Stimulated activated CD4-positive, alpha-beta T cell treated with anti-CD3 and anti-CD28 coated beads, Interleukin-4, amount 100 ng/mL, for 4 hours (primary cell): ENCODE data around the gene PRR18.

Source experiments
- DNase-seq, 2 experiments: peaks; one replicate each; pipeline ENCODE4 v3.0.0-alpha.2; 2020

Gene PRR18

DNA sequence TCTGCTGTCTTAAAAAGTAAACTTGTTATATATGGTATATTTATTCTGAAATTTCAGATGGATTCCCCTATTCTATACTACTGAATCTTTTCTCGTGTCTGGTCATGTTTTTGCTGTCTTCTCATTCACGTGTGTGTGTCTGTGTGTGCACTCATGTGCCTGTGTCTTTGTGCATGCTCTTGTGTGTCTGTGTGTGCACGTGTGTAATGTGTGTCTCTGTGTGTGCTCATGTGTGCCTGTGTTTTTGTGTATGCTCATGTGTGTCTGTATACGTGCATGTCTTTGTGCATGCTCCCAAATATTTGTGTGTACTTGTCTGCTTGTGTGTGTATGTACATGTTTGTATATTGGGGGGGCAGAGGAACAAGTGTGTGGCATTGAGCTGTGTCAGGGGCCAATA, 34.0 kb downstream of the PRR18 start:
- no peak for DNase-seq

DNA sequence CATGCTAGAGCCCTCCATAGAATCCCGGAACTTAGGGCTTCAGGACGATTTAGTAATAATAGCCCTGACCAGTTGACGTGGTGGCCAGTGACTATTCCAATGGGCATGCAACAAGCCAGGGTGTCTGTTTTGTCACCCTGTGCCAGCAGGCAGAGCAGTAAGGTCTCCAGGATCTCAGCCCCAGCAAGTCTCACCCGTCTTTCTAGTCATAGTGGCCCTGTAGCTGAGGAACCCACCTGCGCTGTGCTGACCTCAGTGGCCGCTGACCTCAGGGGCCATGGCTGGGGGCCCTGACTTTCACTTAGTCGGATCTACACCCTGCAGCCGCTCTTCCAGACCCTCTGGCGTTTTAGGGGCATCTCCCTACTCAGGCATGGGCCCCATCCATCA, 36.8 kb downstream of the PRR18 start:
- no peak for DNase-seq

DNA sequence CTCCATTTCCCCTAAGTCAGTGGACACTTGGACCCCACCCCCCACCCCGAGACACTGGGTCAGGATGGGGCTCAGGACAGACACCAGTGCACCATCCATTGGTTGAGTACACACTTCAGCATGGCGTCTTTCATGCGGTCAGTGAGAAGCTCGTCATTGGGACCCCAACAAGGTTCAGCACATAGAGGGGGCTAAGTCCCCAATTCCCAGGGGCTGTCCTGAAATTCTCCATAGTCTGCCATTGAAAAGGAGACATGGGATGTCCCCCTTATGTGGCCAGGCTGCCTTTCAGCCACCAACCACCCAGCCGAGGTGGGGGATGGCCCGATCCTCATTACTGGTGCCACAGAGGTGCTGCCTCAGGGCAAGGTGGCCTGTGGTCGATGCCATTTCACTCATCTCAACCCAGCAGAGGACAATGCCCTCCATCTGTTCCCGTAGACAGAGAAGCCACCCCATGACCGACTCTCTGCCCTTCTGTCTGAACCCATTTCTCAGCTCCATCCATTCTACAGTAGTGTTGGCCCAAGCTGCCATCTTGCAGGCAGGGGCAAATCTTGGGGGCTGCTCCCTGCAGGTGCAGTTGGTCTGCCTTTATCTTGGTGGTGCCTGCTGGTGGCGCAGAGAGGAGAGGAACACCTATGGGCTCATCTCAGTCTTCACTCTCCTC, 37.4 kb downstream of the PRR18 start:
- DNase-seq = no peak

DNA sequence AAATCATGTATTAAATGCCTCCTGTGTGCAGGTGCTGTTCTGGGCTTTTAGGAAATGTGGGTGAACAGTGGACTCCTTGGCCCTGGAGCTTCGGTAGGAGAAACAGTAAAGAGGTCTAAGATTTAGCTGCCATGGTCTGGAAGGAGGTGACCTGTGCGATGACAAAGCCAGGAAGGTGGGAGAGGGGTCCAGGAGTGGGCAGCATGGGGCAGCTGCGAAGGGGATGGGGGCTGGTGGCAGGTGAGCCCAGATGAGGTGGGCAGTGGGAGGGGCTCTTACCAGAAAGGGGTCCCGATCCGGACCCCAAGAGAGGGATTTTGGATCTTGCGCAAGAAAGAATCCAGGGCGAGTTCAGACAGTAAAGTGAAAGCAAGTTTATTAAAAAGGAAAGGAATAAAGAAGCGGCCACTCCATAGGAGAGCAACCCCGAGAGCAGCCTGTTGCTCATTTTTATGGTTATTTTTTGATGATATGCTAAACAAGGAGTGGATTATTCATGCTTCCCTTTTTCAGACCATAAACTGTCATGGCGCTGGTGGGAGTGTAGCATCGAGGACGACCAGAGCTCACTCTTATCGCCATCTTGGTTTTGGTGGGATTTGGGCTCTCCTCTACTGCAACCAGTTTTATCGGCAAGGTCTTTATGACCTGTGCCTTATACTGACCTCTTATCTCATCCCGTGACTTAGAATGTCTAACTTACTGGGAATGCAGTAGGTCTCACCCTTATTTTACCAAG, 38.7 kb downstream of the PRR18 start:
- no peak for DNase-seq

DNA sequence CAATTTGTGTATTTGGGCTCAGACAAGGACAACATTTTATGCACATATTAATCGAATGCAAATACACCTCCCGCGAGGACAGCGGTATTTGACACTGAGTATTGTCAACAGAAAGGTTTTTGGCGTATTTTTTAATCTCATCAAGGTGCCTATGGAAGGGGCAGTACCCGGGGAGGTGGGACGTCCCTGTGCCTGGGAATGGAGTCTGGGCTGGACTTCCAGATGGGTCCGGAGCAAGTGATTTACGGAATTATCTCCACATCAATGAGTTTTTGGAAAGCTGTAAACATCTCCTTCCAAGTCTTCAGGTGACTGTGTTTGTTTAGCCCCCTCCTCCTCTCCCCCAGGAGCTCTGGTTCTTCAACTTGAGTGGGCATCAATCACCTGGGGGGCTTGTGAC, 39.8 kb downstream of the PRR18 start:
- DNase-seq = no peak

DNA sequence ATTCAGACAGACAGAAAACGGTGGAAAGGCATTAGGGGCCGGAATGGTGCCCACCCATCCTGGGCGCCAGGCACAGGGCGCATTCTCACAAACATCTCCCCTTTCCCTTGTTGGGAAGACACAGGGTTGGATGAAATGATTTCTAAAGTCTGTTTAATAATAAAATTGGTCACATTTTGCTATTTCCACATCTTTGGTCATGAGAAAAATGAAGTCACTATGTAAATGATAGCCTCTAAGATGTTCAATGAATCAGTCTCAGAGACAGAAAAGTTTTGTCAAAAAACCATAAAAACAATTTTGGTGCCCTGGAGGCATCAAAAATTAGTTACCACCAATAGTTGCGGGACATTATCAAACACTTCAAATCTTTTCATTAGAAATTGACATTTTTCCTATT, 40.7 kb downstream of the PRR18 start:
- no peak for DNase-seq

DNA sequence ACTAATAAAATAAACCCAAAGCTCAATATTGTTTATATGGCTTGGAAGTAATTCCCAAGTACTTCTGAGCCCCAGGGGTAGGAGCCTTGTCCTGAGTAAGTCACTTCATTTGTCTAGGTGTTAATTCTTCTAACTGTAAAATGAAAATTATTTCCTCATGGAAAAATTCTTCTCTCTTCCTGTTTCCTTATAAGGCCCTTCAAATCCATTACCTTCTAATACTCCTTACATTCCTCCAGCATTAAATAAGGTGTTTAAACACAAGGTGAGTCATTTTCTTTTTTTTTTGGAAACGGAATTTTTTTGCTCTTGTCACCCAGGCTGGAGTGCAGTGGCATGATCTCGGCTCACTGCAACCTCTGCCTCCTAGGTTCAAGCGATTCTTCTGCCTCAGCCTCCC, 41.9 kb downstream of the PRR18 start:
- no peak for DNase-seq

DNA sequence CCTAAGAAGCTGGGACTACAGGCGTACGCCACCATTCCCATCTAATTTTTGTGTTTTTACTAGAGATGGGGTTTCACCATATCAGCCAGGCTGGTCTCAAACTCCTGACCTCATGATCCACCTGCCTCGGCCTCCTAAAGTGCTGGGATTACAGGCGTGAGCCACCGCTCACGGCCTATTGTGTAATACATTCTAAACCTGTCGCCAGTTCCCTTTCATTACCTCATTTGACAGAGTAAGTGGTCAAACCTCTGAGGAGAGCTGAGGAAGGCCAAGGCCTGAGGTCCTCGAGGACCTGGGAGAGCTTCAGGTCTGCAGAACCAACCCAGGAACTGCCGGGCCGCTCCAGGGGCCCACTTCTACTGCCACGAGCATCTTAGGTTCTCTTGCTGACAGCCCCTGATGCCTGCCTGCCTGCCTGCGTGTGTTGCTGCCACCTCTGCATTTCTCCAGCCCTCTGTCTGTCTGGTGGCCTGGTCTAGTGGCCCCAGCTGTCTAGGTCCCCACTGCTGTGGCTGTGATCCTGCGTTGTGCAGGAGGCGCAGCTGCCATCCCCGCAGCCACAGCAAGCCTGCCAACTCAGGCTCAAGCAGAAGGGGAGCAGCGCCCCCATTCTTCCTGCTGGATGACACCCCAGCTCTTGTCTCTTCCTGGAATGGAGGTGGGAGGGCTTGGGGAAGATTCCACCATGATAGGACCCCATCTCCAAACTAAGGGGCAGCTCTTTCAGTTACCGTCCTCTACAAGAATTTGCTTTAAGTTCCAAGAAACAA, 45.3 kb downstream of the PRR18 start:
- no peak for DNase-seq

DNA sequence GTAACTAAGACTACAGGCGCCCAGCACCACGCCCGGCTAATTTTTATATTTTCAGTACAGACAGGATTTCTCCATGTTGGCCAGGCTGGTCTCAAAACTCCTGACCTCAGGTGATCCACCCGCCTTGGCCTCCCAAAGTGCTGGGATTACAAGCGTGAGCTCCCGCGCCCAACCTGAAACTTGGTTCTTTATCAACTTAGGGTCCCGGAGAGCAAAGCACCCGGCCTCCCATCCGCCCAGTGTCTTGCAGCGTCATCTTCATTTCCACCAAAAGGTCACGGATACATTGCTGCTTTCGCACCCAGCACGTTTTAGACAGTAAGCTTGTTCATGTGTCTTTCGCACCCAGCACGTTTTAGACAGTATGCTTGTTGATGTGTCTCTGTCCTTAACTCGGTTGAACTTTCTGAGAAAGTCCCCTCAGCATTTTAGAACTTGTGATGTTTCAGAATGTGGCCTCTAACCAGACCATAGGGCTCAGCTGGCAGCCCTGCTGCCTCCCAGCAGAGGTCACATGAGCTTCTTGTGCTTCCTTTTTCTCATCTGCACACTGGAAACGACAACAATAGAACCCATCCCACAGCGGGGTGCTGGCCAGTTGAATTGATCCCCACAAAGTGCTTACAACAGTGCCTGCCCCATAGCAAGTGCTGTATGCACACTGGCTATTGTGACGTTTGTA, 48.8 kb downstream of the PRR18 start:
- DNase-seq = no peak

DNA sequence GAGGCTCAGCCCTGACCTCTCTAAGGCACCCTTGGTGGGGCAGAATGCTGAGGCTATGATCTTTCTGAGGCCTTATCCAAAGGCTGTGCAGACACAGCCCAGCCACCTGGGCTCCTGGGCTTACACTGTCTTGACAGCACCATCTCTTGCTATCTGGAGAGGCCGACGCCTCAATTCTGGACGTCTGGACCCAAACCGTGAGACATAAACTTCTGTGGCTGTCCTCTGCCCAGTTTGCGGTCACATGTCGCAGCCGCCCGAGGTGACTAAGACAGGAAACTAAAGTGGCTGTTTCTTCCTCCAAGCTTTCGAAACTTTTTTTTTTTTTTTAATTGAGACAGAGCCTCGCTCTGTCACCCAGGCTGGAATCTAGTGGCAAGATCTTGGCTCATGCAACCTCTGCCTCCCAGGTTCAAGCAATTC, 49.3 kb downstream of the PRR18 start:
- DNase-seq = peak; percentile 30 to 54

DNA sequence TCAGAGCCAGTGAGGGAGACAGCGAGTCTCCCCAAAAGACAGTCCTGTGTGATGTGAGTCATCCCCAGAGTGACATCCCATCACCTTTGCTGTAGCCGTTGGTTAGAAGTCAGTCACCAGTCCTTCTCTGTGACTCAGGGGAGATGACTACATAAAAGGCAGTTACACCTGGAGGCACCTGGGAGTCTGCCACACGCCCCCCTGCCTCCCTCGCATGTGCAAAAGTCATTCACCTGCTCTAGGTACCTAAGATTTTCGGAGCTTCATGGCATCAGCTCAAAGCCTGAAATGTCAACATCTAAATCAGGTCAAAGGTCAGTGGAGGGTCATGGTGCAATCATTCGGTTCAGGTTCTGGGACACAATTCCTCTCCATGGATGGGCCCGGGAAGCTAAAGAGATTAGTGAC, 50.3 kb downstream of the PRR18 start:
- DNase-seq = peak in 1 of 2 experiments; percentile 75
